ENCODE results near the gene OR6J1.

Gene OR6J1

DNA sequence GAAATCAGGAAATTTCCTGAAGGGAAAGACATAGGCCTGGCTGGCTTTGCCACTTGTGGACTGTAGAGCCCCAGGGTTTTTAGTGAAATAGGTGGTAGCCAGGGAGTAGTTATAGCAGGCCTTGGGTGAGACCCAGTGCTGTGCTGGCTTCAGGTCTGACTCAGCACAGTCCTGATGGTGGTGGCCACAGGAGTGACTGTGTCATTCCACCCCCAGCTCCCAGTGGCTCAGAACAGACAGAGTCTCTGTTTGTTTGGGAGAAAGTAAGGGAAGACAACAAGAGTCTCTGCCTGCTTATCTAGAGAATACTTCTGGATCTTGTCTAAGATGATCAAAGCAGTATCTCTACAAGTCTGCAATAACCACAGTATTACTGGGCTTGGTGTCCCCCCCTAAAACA lies 27.5 kb upstream of the OR6J1 start:
- TF ChIP-seq, protein P1, sequence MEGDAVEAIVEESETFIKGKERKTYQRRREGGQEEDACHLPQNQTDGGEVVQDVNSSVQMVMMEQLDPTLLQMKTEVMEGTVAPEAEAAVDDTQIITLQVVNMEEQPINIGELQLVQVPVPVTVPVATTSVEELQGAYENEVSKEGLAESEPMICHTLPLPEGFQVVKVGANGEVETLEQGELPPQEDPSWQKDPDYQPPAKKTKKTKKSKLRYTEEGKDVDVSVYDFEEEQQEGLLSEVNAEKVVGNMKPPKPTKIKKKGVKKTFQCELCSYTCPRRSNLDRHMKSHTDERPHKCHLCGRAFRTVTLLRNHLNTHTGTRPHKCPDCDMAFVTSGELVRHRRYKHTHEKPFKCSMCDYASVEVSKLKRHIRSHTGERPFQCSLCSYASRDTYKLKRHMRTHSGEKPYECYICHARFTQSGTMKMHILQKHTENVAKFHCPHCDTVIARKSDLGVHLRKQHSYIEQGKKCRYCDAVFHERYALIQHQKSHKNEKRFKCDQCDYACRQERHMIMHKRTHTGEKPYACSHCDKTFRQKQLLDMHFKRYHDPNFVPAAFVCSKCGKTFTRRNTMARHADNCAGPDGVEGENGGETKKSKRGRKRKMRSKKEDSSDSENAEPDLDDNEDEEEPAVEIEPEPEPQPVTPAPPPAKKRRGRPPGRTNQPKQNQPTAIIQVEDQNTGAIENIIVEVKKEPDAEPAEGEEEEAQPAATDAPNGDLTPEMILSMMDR (conservative IDR thresholded peaks at IDR 0.05), result no peak
- no peak overlapping the region for H3K27ac ChIP-seq

DNA sequence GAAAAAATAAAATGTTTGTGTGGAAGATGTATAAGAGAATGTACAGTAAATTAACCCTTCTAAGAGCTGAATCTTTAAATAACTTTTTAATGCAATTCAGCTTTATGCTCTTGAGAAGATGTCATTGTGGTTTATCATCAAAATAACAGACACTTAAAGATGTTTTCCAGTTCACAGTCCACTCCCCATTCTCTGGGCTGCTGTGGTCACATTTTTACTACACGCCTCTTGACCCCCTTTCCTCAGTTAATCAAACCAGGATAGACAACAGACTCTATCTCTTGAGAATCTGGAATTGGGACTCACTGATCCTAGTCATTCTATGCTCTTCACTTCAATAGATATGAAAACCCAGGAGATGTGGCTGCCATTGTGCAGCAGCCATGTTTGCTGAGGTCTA lies 24.7 kb upstream of the OR6J1 start:
- TF ChIP-seq, protein P1 (conservative IDR thresholded peaks at IDR 0.05), result no peak
- H3K27ac ChIP-seq, result no peak overlapping the region

DNA sequence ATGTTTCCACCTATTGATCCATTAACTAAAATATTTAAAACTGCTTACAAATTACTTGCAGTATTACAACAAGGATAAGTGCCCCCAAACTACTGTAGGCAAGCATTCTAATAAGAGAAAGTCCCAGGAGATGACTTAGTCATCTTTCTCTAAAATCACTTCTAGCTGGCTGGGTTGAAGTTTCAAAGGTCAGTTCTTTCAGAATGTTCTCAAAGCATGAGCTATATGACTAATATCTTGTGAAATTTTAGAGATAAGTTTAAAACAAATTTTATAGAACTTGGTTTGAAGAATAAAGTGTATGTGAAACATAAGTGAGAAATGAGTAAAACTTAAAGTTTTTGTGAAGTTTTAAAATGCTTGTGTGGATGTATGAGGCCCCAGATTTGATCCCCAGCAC lies 24.3 kb upstream of the OR6J1 start:
- TF ChIP-seq, protein P1 (conservative IDR thresholded peaks at IDR 0.05), result no peak
- no peak overlapping the region for H3K27ac ChIP-seq

DNA sequence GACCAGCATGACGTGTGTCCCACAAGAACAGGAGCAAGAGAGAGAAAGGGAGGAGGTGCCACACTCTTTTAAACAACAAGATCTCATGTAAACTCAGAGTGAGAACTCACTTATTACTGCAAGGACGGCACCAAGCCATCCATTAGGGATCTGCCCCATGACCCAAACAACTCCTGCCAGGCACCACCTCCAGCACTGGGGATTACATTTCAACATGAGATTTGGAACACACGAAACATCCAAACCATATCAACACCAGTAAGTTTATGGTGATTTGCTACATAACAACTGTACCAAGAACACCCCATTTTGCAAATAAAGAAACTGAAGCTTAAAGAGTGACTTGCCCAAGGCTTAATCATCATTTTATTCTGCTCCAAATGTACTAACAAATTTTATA lies 23.7 kb upstream of the OR6J1 start:
- no peak overlapping the region for H3K27ac ChIP-seq
- TF ChIP-seq, protein P1 (conservative IDR thresholded peaks at IDR 0.05), result no peak

DNA sequence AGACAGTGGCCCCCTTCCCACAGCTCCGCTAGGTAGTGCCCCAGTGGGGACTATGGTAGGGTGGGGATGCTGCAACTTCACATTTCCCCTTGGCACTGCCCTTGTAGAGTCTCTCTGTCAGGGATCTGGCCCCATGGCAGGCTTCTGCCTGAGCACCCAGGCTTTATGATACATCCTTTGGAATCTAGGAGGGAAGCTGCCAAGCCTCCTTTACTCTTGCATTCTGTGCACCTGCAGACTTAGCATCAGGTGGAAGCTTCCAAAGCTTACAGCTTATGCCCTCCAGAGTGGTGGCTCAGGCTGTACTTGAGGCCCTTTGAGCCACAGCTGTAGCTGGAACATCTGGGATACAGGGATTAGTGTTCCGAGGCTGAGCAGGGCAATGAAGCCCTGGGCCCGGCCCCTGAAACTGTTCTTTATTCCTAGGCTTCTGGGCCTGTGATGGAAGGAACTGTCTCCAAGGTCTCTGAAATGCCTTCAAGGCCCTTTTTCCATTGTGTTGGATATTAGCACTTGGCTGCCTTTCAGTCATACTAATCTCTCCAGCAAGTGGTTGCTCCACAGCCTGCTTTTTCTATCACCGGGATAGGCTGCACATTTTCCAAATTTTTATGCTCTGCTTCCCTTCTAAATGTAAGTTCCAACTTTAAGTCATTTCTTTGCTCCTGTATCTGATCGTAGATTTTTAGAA lies 22.2 kb upstream of the OR6J1 start:
- TF ChIP-seq, protein P1 (conservative IDR thresholded peaks at IDR 0.05), result no peak

DNA sequence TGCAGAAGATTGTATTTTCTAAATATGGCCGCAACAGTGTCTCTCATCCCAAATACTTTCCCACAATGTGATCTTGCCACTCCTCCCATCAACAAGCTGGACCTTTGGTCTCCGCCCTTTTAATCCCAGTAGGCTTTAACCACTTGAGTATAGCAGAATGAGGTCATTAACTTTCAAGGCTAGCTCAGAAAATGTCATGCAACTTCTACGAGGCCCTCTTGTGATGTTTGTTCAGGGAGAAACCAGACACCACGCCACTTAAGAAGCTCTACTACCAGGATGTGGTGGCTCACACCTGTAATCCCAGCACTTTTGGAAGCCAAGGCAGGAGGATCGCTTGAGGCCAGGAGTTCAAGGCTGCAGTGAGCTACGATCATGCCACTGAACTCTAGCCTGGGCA lies 20.1 kb upstream of the OR6J1 start:
- TF ChIP-seq, protein P1 (conservative IDR thresholded peaks at IDR 0.05), result no peak

More for the DNA sequence above, 22.2 kb upstream of the OR6J1 start:
- H3K27ac ChIP-seq, result no peak overlapping the region

DNA sequence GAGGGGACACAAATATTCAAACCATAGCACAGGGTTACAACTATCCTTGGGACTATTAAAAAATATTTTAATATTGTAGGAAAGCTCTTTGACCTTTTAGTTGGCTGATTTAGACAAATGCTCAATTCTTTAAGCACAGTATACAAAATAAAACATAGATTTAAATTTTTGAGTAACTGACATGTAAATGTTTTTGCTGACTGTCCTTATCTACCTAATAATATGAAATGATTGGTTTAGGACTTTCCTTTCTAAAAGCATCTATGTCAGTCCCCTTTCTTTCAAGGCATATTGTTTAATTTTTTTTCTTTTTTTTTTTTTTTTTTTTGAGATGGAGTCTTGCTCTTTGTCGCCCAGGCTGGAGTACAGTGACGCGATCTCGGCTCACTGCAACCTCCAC lies 16.5 kb upstream of the OR6J1 start:
- H3K27ac ChIP-seq, result no peak overlapping the region
- TF ChIP-seq, protein P1 (conservative IDR thresholded peaks at IDR 0.05), result no peak

More for the DNA sequence above, 20.1 kb upstream of the OR6J1 start:
- H3K27ac ChIP-seq, result no peak overlapping the region

All from VCaP (cell line).